ENCODE results near the gene EPHA4.

Gene EPHA4

DNA sequence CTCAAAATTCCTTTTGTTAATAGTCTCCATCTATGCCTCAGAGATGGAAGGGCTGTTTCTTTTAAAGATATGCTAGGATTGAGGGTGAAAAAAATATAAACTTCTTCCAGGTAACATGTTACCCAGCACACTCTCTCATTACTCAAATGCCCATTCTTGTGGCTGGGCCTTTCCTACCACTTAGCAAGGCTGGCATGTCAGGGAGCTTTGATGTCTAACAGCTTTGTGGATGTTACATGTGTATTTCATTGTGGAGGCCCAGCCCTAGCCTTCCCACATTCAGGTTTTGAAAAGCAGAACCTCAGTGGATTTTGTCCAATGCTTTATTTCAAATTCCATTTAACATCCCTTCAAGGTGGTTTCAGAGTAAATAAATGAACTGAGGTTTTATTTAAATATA is 191.4 kb downstream of the EPHA4 start:
- Histone ChIP-seq H3K36me3 (replicated peaks; ENCODE audit: insufficient read depth, low read length) (no peaks in the 10 kb centered on the region), H3K9me3 (replicated peaks; ENCODE audit: insufficient read depth, low read length) (no peaks in the 10 kb centered on the region), H2AFZ (ENCODE audit: low read length) (no peak overlapping the region), H3F3A (ENCODE audit: insufficient read depth, low read length) (no peaks in the 10 kb centered on the region), H3K4me2 (ENCODE audit: low read depth, low read length) (no peak overlapping the region), H3K27ac (ENCODE audit: low read length) (no peak overlapping the region), H3K4me1 (ENCODE audit: low read length) (no peaks in the 10 kb centered on the region), H3K9ac (ENCODE audit: low read length) (no peak overlapping the region), H3K4me3 (ENCODE audit: low read length) (no peak overlapping the region), H3K79me2 (ENCODE audit: low read length) (no peaks in the 10 kb centered on the region), H3K9me2 (replicated peaks; ENCODE audit: insufficient read depth, low read length) (no peaks in the 10 kb centered on the region), H4K20me1 (ENCODE audit: insufficient read depth, low read length) (no peaks in the 10 kb centered on the region), H3K27me3 (replicated peaks; ENCODE audit: insufficient read depth, low read length) (no peaks in the 10 kb centered on the region)
- TF ChIP-seq EZH2phosphoT487 (IDR thresholded peaks at IDR 0.05; ENCODE audit: low read length), result no peak
- TF ChIP-seq, protein P1, sequence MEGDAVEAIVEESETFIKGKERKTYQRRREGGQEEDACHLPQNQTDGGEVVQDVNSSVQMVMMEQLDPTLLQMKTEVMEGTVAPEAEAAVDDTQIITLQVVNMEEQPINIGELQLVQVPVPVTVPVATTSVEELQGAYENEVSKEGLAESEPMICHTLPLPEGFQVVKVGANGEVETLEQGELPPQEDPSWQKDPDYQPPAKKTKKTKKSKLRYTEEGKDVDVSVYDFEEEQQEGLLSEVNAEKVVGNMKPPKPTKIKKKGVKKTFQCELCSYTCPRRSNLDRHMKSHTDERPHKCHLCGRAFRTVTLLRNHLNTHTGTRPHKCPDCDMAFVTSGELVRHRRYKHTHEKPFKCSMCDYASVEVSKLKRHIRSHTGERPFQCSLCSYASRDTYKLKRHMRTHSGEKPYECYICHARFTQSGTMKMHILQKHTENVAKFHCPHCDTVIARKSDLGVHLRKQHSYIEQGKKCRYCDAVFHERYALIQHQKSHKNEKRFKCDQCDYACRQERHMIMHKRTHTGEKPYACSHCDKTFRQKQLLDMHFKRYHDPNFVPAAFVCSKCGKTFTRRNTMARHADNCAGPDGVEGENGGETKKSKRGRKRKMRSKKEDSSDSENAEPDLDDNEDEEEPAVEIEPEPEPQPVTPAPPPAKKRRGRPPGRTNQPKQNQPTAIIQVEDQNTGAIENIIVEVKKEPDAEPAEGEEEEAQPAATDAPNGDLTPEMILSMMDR (IDR thresholded peaks at IDR 0.05; ENCODE audit: low read length), result no peak
- no peak for TF ChIP-seq EZH2 (optimal IDR thresholded peaks at IDR 0.05; ENCODE audit: low read depth, low read length)
- no peak for DNase-seq

DNA sequence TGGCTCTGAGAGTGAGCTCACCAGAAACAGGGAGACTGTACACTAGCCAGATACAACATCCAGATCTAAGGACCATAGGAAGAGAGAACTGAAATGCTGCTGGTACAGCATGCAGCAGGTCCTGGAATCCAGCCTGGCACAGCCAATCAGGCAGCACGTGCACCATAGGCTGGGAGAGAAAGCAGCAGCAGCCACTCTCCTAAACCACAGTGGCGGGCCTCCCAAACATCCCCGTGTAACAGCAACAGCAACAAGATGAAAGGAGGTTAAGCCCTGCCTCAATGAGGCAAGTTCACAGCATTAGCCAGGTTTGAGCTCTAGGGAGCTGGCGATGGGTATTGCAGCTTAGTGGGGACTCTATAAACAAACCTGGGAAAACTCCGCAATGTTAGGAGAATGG is 192.0 kb downstream of the EPHA4 start:
- no peak overlapping the region for H3K9ac ChIP-seq (ENCODE audit: low read length)
- H3K27ac ChIP-seq (ENCODE audit: low read length), result no peak overlapping the region
- H3F3A ChIP-seq (ENCODE audit: insufficient read depth, low read length), result no peaks in the 10 kb centered on the region
- no peaks in the 10 kb centered on the region for H4K20me1 ChIP-seq (ENCODE audit: insufficient read depth, low read length)
- no peaks in the 10 kb centered on the region for H3K9me2 ChIP-seq (replicated peaks; ENCODE audit: insufficient read depth, low read length)
- H2AFZ ChIP-seq (ENCODE audit: low read length), result no peak overlapping the region
- H3K79me2 ChIP-seq (ENCODE audit: low read length), result no peaks in the 10 kb centered on the region
- no peak overlapping the region for H3K4me3 ChIP-seq (ENCODE audit: low read length)
- no peak overlapping the region for H3K4me2 ChIP-seq (ENCODE audit: low read depth, low read length)
- H3K9me3 ChIP-seq (replicated peaks; ENCODE audit: insufficient read depth, low read length), result no peaks in the 10 kb centered on the region
- no peaks in the 10 kb centered on the region for H3K27me3 ChIP-seq (replicated peaks; ENCODE audit: insufficient read depth, low read length)
- H3K4me1 ChIP-seq (ENCODE audit: low read length), result no peaks in the 10 kb centered on the region
- no peak for DNase-seq
- TF ChIP-seq EZH2phosphoT487 (IDR thresholded peaks at IDR 0.05; ENCODE audit: low read length) (no peak), EZH2 (optimal IDR thresholded peaks at IDR 0.05; ENCODE audit: low read depth, low read length) (no peak)
- TF ChIP-seq, protein P1 (IDR thresholded peaks at IDR 0.05; ENCODE audit: low read length), result no peak
- no peaks in the 10 kb centered on the region for H3K36me3 ChIP-seq (replicated peaks; ENCODE audit: insufficient read depth, low read length)

DNA sequence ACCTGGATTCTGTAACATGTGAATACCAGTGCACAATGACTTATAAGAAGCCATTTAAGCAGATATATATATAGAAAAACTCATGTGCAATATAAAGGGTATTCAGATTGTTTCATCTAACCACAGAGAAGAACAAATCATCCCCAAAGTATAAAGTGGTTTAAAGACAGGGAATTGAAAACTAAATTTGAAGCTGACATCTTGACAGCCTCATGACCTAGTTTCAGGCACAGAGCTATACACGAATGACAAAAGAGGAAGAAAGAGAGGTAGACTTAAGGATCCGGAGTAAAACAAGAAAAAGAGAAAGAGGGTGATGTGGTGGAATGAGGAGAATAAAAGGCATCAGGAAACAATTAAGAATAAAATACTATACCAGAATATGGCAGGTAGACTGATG is 194.5 kb downstream of the EPHA4 start:
- Histone ChIP-seq H3K4me2 (ENCODE audit: low read depth, low read length) (no peak overlapping the region), H3K36me3 (replicated peaks; ENCODE audit: insufficient read depth, low read length) (no peaks in the 10 kb centered on the region), H3K4me1 (ENCODE audit: low read length) (no peaks in the 10 kb centered on the region), H3K9me3 (replicated peaks; ENCODE audit: insufficient read depth, low read length) (no peaks in the 10 kb centered on the region), H3F3A (ENCODE audit: insufficient read depth, low read length) (no peaks in the 10 kb centered on the region), H3K27ac (ENCODE audit: low read length) (no peak overlapping the region), H3K79me2 (ENCODE audit: low read length) (no peaks in the 10 kb centered on the region), H4K20me1 (ENCODE audit: insufficient read depth, low read length) (no peaks in the 10 kb centered on the region), H3K9me2 (replicated peaks; ENCODE audit: insufficient read depth, low read length) (no peaks in the 10 kb centered on the region), H3K9ac (ENCODE audit: low read length) (no peak overlapping the region), H3K4me3 (ENCODE audit: low read length) (no peak overlapping the region), H2AFZ (ENCODE audit: low read length) (no peak overlapping the region), H3K27me3 (replicated peaks; ENCODE audit: insufficient read depth, low read length) (no peaks in the 10 kb centered on the region)
- TF ChIP-seq EZH2 (optimal IDR thresholded peaks at IDR 0.05; ENCODE audit: low read depth, low read length) (no peak), EZH2phosphoT487 (IDR thresholded peaks at IDR 0.05; ENCODE audit: low read length) (no peak)
- TF ChIP-seq, protein P1 (IDR thresholded peaks at IDR 0.05; ENCODE audit: low read length), result no peak
- DNase-seq, result no peak
